K562 (cell line): ENCODE data around the gene RNF224. TPM values are rescaled to one million over a fixed set of nuclear protein-coding genes. Genes with fewer than 3 reads are reported as not detected.
A peak's percentile ranks its signal among the peaks of the same experiment; 100 is the strongest.

ENCODE experiments used
- AFF4 ChIP-seq: sonication (generic); formaldehyde crosslinking; IDR thresholded peaks from 2 replicates; pipeline ENCODE4 v1.8.0; 2023; ENCODE audit warnings: mild to moderate bottlenecking, missing genetic modification reagents
- ARID2 ChIP-seq: fragments of 450-650 bp; IDR thresholded peaks from 2 replicates; pipeline ENCODE4 v1.6.1; 2017; ENCODE audit warnings: antibody characterized with exemption, mild to moderate bottlenecking
- GABPA ChIP-seq: fragments of 200-800 bp; sonication (Bioruptor generic); conservative IDR thresholded peaks from 2 replicates; pipeline ENCODE4 v1.6.1; 2016; ENCODE audit warnings: low read depth, missing genetic modification characterization, missing compliant biosample characterization
- HDGF ChIP-seq: fragments of 450-650 bp; IDR thresholded peaks from 2 replicates; pipeline ENCODE4 v1.6.1; 2016
- LCOR ChIP-seq: sonication (generic); formaldehyde crosslinking; IDR thresholded peaks from 2 replicates; pipeline ENCODE4 v1.8.0; 2022; ENCODE audit warnings: mild to moderate bottlenecking, missing genetic modification reagents
- NUFIP1 ChIP-seq: fragments of 450-650 bp; IDR thresholded peaks from 2 replicates; pipeline ENCODE4 v1.6.1; 2018; ENCODE audit not compliant: partially characterized antibody
- PHF20 ChIP-seq: fragments of 450-650 bp; IDR thresholded peaks from 2 replicates; pipeline ENCODE4 v1.6.1; 2018; ENCODE audit not compliant: partially characterized antibody
- POLR2A ChIP-seq: fragments of 450-650 bp; conservative IDR thresholded peaks from 2 replicates; pipeline ENCODE4 v1.6.1; 2016
- SMARCC2 ChIP-seq: fragments of 450-650 bp; IDR thresholded peaks from 2 replicates; pipeline ENCODE4 v1.6.1; 2017; ENCODE audit warnings: antibody characterized with exemption, moderate library complexity, mild to moderate bottlenecking, low read depth
- ZBTB40 ChIP-seq, 2 experiments: fragments of 450-650 bp in 1 of 2; sonication (generic) in 1 of 2; formaldehyde crosslinking in 1 of 2; IDR thresholded peaks; 2 replicates each; pipeline versions ENCODE4 v1.7.1 to v1.9.0; 2016 to 2022; ENCODE audit warnings: inconsistent platforms in 1 of 2, mild to moderate bottlenecking in 1 of 2, missing genetic modification reagents in 1 of 2
- ZFP1 ChIP-seq: fragments of 450-650 bp; formaldehyde crosslinking; IDR thresholded peaks from 2 replicates; pipeline ENCODE4 v1.4.0; 2020; ENCODE audit warnings: mild to moderate bottlenecking, mixed read lengths
- ZNF175 ChIP-seq: fragments of 200-800 bp; sonication (Bioruptor generic); IDR thresholded peaks from 2 replicates; pipeline ENCODE4 v1.6.1; 2016; ENCODE audit warnings: low read depth, mild to moderate bottlenecking, missing genetic modification characterization, missing compliant biosample characterization
- ZNF316 ChIP-seq: fragments of 450-650 bp; IDR thresholded peaks from 2 replicates; pipeline ENCODE4 v1.6.1; 2016
- polyA plus RNA-seq, 8 experiments: library from polyadenylated mRNA; depleted of rRNA in 4 of 8; stranded (reverse) in 5 of 8; unstranded in 3 of 8; fragments of >200 nt; fragmentation: Nextera tagmentation in 2 of 8; fragmentation: Illumina TruSeq in 1 of 8; extraction: Ambion mirVana in 2 of 8; extraction: Trizol in 1 of 8; gene quantifications; 2 replicates each; pipeline versions ENCODE4 v1.2.1 to v1.2.3, GENCODE V29; 2011 to 2014; ENCODE audit warnings: inconsistent platforms in 1 of 8, missing spikeins in 1 of 8
- total RNA-seq, 7 experiments: library from RNA; depleted of rRNA in 6 of 7; stranded (reverse); fragments of >200 nt in 6 of 7; fragmentation: Illumina TruSeq in 2 of 7; extraction: Trizol in 2 of 7; gene quantifications; 2 replicates each; pipeline versions ENCODE4 v1.2.1 to v1.2.3, GENCODE V29; 2011 to 2021; ENCODE audit warnings: low replicate concordance in 1 of 7

Gene RNF224
- total and polyA plus RNA-seq, 9 of the 15 experiments (the other 6 are each of a cell fraction or from before 2014, with no cell fraction given), result not detected

GRCh38 chr9:137268538-137269201 lies 41.4 kb downstream of the RNF224 start (continued):
- TF ChIP-seq ZBTB40 (IDR thresholded peaks at IDR 0.05), result peak; percentile 58
- no peak for TF ChIP-seq ZBTB40 (CRISPR knock-in tag; IDR thresholded peaks at IDR 0.05)
- 0 out of 2 replicates have a peak, but pooled peaks have one; percentile 1 for TF ChIP-seq GABPA
- TF ChIP-seq AFF4, result 0 out of 2 replicates have a peak, but pooled peaks have one; percentile 25
- no peak for TF ChIP-seq PHF20
- peak; percentile 59 for TF ChIP-seq SMARCC2
- no peak for TF ChIP-seq NUFIP1
- peak; percentile 98 for TF ChIP-seq ZNF316
- TF ChIP-seq LCOR, result no peak
- TF ChIP-seq ZNF175 (CRISPR knock-in tag), result no peak
- TF ChIP-seq POLR2A, result peak; percentile 62; the same call in 1 of the 2 replicates
- peak; percentile 28; the same call in 1 of the 2 replicates for TF ChIP-seq ARID2
- TF ChIP-seq HDGF, result peak; percentile 96
- no peak for TF ChIP-seq ZFP1 (CRISPR knock-in tag)
